PC-3 (cell line): ENCODE results near the gene SLC35F3.
A peak's percentile ranks its signal among the peaks of the same experiment; 100 is the strongest.

Experiments
- EZH2 ChIP-seq: fragments of 300-600 bp; sonication (generic); IDR thresholded peaks from one replicate; pipeline ENCODE4 v1.6.1; 2017; ENCODE audit warnings: antibody characterized with exemption, mild to moderate bottlenecking, low read length; ENCODE audit not compliant: unreplicated experiment
- TF ChIP-seq, protein P1 (sequence below): fragments of 300-600 bp; sonication (generic); conservative IDR thresholded peaks from 2 replicates; pipeline ENCODE4 v1.5.1; 2017; ENCODE audit warnings: antibody characterized with exemption, low read depth, mild to moderate bottlenecking, low read length

DNA sequence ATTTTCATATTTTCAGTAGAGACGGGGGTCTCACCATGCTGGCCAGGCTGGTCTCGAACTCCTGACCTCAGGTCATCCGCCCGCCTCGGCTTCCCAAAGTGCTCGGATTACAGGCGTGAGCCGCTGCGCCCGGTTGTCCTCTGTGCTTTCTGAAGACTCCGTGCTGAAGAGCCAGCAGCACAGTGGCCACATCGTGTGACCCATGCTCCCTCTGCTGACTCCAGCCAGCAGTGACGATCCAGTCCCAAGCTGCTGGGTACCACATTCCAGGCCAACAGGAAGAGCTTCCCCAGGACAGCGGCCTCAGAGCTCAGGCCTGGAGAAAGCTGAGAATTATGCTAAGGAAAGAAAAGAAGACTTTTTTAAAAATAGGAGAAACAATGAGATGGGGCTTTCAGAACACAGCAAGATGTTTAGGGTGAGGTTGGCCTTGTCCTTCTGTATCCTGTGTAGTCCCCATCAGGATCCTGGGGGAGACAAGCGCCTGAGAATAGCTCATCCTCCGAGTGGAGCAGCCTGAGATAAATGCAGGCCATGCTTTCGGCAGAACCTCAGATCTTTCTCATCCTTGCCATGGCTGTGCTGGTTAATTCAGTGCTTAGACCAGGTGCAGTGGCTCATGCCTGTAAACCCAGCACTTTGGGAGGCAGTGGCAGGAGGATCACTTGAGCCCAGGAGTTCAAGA, 207.1 kb downstream of the SLC35F3 start:
- TF ChIP-seq, protein P1, sequence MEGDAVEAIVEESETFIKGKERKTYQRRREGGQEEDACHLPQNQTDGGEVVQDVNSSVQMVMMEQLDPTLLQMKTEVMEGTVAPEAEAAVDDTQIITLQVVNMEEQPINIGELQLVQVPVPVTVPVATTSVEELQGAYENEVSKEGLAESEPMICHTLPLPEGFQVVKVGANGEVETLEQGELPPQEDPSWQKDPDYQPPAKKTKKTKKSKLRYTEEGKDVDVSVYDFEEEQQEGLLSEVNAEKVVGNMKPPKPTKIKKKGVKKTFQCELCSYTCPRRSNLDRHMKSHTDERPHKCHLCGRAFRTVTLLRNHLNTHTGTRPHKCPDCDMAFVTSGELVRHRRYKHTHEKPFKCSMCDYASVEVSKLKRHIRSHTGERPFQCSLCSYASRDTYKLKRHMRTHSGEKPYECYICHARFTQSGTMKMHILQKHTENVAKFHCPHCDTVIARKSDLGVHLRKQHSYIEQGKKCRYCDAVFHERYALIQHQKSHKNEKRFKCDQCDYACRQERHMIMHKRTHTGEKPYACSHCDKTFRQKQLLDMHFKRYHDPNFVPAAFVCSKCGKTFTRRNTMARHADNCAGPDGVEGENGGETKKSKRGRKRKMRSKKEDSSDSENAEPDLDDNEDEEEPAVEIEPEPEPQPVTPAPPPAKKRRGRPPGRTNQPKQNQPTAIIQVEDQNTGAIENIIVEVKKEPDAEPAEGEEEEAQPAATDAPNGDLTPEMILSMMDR: peak; percentile 72
- TF ChIP-seq EZH2: no peak
